Dedifferentiated amniotic fluid mesenchymal stem cell (primary cell): ENCODE results near the gene UAP1L1.
"Not testable (repeated sequence)": the region's sequence is repeated elsewhere in the genome, so short reads cannot be mapped to it uniquely, and the experiment has no call there.

Experiments used
- DNase-seq: peaks from one replicate; pipeline ENCODE4 v3.0.0-alpha.2; 2016; ENCODE audit errors: extremely low spot score

The UAP1L1 gene

GRCh38 chr9:137114220-137114612 is 36.9 kb downstream of the UAP1L1 start:
- DNase-seq: no peak

GRCh38 chr9:137114613-137115393 is 37.5 kb downstream of the UAP1L1 start, which contains the start of gene DPP7:
Gene DPP7 (minus strand): TSS chr9:137114733. CDS start chr9:137114713, 20 bp downstream.
- DNase-seq: no peak

- DNase-seq: no peak
These were observed 38.2 kb downstream of the UAP1L1 start for GRCh38 chr9:137115394-137116026.

DNA sequence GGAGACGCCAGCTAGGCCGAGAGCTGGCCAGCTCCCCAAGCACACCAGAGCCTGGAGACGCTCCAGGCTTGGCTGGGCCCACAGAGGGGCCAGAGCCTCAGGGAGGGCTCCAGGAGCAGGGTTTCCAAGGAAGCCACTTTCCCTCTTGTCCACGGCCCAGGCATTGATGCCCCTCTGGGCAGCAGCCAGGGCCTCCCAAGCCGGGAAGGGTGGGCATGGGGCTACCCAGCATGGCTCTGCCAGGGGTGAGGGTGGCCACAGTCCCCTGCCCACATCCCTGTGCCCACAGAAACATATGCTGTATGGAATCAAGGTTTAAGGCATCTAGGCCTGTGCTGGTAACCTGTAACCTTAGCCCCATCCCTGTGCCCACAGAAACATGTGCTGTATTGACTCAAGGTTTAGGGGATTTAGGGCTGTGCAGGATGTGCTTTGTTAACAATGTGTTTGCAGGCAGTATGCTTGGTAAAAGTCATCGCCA is 38.8 kb downstream of the UAP1L1 start:
- no peak for DNase-seq

GRCh38 chr9:137116728-137117127 is 39.4 kb downstream of the UAP1L1 start:
- no peak for DNase-seq

DNA sequence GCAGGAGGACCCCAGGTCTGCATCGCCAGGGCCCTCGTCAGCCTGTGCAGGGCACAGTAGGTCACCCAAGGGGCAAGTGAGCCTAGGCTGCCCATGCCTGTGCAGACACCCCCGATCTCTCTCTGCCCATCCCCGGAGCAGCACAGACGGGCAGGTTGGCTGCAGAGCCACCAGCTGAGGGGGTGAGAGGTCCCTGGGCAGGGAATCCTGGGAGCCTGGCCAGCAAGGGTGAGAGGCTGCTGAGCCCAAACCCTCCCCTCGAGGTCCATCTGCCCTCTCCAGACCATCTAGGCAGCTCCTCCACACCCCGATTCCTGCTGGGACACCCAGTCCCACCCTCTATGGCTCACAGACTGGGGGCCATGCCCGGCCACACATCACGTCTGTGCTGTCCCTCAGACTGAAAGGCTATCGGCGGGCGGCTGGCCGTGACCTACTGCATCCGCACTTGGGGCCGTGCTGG is 40.0 kb downstream of the UAP1L1 start:
- no peak for DNase-seq

DNA sequence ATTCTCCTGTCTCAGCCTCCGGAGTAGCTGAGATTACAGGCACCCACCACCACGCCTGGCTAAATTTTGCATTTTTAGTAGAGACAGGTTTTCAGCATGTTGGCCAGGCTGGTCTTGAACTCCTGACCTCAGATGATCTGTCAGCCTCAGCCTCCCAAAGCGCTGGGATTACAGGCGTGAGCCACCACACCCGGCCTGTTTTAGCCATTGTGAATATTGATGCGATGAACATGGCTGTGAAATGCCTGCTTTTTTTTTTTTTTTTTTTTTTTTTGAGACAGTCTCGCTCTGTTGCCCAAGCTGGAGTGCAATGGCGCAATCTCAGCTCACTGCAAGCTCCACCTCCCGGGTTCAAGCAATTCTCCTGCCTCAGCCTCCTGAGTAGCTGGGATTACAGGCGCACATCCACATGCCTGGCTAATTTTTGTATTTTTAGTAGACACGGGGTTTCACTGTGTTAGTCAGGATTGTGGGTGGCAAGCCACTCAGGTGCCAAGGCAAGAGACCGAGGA is 40.8 kb downstream of the UAP1L1 start:
- DNase-seq: not testable (repeated sequence)

DNA sequence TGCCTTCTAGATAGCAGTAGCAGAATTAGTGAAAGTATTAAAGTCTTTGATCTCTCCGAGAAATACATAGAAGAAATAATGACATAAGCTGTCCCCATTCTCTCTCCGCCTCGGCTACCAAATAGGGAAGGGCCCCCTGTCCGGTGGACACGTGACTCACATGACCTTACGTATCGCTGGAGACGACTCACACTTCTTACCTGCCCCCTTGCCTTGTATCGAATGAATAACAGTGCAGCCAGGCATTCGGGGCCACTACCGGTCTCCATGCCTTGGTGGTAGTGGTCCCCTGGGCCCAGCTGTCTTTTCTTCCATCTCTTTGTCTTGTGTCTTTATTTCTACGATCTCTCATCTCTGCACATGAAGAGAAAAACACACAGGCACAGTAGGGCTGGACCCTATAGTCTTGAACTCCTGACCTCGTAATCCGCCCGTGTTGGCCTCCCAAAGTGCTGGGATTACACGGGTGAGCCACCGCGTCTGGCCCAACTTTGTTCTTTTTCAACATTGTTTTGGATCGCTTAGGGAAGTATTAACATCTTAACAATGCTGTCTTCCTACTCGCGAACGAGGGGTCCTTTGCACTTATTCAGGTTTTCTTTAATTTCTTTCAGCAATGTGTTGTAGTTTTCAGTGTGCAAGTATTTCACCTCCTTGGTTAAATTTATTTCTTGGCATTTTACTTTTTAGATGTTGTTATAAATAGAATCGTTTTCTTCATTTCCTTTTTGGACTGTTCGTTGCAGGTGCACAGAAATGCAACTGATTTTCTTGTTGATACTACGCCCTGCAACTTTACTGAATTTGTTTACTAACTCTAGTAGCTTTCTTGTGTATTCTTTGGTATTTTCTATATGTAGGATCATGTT is 44.8 kb downstream of the UAP1L1 start:
- DNase-seq: not testable (repeated sequence)

GRCh38 chr9:137122796-137123467 is 45.6 kb downstream of the UAP1L1 start:
- not testable (repeated sequence) for DNase-seq

- no peak for DNase-seq
These were observed 46.1 kb downstream of the UAP1L1 start for GRCh38 chr9:137123468-137123837.

GRCh38 chr9:137123952-137124462 is 46.7 kb downstream of the UAP1L1 start:
- not testable (repeated sequence) for DNase-seq

DNA sequence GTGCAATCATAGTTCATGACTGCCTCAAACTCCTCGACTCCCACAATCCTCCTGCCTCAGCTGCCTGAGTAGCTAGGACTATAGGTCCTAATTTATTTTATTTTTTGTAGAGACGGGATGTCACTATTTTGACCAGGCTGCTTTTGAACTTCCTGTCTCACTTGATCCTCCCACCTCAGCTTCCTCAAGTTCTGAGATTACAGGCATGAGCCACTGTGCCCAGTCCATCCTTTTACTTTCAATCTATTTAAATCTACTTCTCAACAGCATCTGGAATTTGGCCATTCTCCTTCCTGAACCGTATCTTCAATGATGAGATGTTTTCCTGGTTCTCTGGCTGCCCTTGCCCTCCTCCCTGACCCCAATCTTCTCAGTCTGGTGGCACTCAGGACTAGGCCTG is 49.5 kb downstream of the UAP1L1 start:
- DNase-seq: no peak

DNA sequence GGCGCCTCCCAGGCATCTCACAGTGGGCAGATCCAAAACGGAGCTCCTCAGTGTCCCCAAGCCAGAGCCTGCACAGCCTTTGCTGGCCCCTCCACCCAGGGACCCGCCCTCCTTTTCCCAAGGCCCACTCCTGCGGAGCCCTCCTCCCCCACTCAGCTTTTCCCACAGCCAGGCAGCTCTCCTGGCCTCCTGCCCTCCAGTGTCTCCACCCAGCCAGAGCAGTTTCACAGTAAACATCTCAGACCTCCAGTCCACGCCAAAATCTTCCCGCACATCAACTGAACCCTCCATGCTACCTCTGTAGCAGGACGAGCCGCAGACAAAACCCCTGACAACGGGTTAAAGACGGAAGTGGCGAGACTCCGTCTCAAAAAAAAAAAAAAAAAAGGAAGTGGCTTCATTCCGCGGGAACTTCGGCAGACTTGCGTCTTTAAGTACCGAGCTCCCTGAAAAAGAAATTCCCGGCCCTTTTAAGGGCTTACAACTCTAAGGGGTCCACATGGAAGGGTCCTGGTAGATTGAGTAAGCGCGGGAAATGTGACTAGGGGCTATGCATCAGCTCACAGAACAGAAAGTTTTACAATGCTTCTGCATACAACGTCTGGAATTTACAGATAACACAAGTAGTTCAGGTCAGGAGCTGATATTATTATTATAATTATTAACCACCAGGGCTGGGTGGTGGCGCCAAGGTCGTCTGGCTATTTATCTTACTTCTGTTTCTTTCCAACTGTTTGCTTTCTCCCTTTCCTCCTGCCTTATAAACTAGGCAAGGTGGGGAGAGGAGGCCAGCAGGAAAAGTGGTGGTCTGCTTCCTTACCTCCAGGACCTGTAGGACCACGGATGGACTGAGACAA is 50.2 kb downstream of the UAP1L1 start:
- no peak for DNase-seq

GRCh38 chr9:137128158-137128861 is 51.0 kb downstream of the UAP1L1 start:
- DNase-seq: no peak

GRCh38 chr9:137128862-137129455 is 51.6 kb downstream of the UAP1L1 start:
- no peak for DNase-seq

GRCh38 chr9:137129456-137130175 is 52.3 kb downstream of the UAP1L1 start:
- peak; percentile 81 for DNase-seq

GRCh38 chr9:137130176-137130755 is 52.9 kb downstream of the UAP1L1 start:
- no peak for DNase-seq
